HG03342 (cell line): ENCODE results near the gene RHBDF2.

Experiments used
- ATAC-seq: cut with Tn5 transposase; IDR thresholded peaks from one replicate; pipeline ENCODE4 v1.9.1; 2021; ENCODE audit warnings: mild to moderate bottlenecking, moderate library complexity; ENCODE audit not compliant: unreplicated experiment

The RHBDF2 gene

DNA sequence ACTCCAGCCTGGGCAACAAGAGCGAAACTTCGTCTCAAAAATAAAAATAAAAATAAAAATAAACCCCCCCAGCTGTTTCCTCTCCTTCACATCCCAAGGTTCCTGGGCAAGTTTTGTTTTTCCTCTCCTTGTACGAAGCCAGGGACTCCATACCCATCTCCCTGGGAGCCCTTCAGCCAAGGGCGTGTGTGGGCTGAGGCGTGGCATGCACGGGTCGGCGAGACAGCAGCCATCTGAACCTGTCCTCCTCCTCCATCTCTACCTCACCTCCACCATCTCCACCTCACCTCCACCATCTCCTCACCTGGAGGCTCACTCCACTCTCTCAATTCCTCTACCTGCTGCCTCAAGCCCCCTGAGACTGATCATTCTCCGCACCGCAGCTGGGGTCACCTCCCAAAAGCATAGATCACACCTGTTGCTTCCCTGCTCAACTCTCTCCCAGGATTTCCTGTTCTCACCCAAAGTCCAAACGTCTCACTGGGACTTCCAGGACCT, 16.9 kb downstream of the RHBDF2 start:
- ATAC-seq, result no peak

DNA sequence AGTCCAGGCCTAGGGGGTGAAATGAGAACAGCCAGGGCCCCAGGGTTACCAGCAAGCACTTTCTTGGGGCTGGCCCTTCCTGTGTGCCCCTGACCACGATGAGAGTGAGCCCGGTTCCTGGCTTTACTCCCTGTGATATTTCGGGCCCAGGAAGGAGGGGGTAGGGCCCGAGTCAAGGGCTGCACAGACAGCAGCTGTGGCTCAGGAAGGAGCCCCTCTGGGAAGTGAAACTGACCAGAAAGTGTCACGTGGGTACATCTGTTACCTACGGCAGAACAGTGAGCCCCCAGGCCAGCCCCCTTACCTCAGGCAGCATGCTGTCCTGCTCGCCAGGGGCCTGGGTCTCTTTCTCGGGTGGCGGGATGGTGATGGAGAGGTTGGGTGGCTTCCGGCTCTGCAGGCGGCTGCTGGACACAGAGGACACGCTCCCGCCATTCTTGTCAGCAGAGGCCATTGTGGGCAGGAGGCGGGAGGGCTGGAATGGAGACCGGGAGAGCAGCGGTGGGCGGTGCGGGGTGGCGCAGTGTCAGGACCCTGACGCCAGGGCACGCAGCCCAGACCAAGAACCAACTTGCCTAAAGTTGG, 20.1 kb downstream of the RHBDF2 start:
- ATAC-seq, result peak; percentile 61

DNA sequence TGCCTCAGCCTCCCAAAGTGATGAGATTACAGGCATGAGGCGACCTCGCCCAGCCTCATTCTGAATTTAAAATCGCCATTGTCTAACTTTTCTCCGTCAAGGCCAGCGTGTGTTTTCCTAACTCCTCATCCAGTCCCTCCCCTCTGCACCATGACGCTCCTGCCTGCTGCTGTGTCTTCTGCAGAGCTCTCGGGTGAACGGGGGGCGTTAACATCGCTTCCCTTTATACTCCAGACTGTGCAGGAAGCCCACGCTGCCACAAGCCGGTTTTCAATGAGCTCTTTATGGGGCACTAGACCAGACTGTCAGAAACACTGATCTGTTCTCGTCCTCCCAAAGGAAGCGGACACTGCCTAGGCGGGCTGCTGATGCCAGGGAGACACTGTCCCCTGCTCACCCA, 20.6 kb downstream of the RHBDF2 start:
- ATAC-seq, result peak; percentile 11

DNA sequence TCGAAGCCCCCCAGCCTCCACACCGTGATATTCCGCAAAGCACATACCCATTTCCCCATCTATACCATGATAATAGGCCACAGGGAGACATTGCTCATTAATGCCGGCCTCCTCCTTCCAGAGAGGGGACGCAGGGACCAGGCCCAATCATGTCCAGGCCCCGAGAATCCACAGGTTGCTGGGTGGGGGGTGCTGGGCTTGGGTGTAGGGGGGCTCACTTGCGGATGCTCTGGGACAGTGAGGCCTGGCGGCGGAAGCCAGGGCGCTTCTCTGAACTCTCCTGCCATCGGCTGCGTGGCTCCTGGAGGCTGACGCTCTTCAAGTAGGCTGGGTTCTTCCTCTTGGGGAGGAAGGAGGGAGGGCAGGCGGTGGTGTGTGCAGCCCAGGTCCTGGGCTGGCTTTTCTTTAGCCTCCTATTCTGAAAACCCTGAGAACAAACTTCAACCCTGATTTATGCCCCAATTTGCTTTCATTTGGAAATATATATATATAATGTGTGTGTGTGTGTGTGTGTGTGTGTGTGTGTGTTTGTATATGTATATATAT, 21.6 kb downstream of the RHBDF2 start:
- no peak for ATAC-seq

DNA sequence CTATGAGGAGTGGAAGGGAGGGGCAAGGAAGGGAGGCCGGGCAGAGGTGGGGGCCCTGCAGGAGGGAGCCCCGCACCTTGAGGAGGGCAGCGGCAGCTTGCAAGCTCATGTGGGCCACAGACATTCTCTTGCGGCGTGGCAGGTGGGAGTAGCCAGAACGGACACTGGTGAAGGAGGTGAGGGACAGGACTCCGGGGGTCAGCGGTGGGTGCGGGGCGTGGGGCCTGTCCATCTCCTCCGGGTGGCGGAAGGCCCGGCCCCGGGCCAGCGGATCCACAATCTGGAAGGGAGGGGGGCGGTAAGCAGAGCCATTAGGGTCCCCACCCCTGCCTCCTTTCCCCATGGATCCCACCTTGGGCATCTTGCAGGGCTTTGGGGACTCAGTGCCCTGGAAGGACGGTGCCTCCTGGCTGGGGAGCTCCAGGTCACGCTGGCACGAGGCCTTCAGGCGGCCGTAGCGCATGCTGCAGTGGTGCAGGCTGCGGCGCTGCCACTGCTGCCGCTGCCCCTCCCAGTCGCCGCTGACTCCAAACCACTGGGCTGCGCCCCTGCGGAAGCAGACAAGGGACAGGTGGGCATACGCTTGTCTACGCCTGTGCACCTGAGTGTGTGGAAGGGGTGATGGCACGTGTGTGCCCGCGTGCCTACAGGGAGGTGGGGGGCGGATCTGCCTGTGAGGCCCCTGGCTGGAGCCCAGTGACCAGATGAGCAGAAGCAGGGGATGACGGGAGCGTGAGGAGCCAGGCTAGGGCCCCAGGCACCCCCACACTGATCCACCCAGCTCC, 22.3 kb downstream of the RHBDF2 start:
- no peak for ATAC-seq

DNA sequence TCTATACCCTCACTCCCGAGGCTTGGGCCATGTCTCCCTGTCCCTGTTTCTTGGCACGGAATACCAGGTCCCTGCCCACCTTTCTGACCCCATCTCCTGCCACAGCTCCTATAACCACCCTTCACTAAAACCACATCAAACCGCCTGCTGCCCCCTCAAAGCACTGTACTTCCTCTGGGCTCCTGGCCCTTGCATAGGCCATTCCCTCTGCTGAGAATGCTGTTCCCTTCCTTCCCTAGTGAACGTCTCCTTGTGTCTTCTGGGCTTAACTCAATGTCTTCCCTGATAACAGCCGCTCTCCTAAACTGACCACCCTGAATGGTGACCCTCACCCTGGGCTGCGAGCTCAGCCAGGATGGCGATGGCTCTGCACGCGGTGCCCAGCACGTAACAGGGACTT, 23.1 kb downstream of the RHBDF2 start:
- no peak for ATAC-seq

DNA sequence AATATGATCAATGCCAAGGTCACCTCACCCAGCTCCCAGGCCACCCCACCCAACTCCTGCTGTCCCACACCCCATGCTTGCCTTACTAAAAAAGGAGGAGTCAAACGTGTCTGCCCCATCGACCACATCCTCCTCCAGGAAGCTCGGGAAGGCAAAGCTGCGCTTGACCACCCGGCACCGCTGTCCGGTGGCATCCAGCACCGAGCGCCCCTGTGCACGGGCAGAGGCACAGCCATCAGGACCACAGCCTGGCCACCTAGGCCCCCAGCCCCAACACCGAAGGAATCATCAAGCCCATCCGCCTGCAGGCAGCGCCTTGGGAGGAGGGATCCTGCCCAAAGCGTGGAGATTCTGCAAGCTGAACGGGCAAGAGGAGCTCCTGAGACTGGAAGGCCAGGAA, 23.6 kb downstream of the RHBDF2 start:
- no peak for ATAC-seq

DNA sequence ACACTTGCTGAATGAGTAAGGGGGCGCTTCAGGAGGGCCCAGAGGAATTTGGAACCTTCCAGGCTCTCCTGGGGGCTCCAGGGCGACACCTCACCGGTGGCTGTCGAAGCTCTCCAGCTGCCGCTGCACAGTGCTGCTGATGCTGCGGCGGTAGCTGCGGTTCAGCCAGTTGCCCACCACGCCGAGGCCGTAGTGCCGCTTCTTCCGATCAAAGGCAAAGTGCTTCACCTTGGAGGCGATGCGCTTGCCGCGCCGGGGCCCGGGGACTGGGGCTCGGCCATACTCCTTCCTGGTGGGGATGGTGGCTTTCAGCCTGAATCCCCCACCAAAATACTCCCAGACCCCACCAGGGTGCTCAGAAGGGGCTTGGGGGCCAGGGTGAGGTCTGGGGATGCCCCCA, 24.5 kb downstream of the RHBDF2 start:
- ATAC-seq, result no peak

DNA sequence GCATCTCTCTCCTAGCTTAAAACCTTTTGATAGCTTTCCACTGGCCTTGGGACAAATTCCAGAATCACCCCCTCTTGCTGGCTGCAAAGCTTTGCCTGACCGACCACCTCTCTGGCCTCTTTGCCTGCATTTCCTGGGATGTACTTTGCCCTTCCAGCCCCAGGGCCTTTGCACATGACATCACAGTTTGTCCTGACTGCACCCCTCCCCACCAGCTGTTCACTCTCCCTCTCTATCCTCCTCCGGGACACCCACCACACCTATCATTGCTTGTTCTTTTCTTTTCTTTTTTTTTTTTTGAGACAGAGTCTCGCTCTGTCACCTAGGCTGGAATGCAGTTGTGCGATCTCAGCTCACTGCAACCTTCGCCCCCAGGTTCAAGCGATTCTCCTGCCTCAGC, 25.9 kb downstream of the RHBDF2 start:
- no peak for ATAC-seq

DNA sequence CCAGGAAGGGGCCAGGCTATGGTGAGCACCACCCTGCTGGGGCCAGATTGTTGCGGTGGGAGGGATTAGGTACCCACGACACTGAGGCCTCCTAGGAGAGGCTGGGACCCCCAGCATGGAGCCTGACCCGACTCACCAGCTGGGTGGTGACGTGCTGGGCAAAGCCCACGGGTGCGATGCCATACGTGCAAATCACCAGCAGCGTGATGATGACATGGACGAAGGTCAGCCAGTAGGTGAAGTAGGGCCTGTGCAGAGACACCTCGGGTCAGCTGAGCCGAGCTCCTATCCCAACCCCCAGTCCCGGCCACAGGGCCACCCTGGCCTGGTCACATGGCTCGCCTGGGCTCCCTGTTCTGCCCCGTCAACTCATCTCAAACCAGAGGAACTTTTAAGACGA, 26.3 kb downstream of the RHBDF2 start:
- no peak for ATAC-seq

DNA sequence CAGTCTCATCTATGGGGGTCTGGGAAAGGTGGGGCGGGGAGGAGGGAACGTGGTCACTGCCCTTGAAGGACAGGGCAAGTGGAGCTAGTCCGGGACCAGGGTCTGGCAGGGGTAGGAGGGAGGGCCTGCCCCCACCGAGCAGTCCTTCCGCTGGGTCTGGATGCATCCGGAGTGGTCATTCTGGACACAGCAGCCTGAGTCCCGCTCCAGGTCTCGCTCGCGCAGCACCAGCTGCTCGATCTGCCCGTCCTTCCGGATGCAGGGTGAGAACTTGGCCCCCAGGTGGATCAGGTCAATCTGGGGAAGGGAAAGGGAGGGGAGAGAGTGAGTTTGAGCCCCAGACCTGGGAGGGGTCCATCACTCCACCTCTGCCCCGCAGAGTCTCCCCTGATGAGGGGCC, 27.0 kb downstream of the RHBDF2 start:
- no peak for ATAC-seq

DNA sequence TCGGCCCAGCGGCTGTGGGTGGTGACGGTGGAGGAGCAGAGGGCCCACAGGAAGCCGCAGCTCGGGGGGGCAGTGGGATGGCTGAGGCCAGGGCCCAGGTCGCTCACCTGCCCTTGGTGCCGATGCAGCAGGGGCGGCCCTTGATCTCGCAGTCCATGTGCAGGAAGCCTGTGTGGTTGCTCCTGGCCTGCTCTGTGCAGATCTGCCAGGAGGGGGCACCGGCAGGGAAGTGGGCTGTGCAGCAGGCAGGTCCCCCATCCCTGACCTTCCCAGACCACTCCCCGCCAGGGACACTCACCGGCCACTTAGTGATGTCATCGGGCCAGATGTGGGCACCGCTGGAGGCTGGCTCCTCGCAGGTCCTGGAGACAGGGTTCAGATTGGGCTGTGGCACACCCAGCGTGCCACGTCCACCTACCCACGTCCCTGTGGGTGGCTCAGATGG, 27.7 kb downstream of the RHBDF2 start:
- ATAC-seq, result no peak

DNA sequence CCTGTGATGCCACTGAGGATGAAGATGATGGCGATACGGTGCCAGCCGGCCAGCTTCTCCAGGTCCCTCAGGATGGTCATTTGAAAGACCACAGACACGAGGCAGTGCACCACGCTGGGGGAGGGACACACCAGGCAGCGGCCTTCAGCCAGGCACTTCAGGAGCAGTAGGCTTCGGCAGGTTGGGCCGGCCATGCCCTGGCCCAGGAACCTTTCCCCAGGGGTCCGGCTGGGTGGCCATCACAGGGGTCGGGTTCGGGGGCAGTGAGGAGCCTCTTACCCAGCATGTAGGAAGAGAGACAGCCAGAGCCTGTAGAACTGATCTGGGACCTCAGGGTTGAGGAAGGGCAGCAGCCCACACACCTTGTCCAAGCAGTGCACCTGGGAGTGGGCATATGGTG, 28.5 kb downstream of the RHBDF2 start:
- no peak for ATAC-seq

DNA sequence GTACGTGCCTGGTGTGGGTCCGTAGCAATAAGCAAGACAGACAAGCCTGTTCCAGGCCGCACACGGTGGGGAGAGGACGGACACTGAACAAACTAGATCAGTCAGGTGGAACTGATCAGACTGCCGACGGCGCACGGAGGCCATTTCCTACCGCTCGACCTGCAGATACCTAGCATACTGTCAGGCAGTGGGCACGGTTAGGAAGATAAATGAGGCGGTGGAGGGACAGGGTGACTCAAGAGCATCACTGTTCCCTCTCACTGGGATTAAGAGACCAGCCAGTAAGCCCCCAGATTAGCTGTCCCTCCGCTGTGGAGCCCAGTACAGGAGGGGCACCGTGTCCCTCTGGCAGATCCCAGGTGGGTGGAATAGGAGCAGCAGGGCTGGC, 29.0 kb downstream of the RHBDF2 start:
- ATAC-seq, result no peak

DNA sequence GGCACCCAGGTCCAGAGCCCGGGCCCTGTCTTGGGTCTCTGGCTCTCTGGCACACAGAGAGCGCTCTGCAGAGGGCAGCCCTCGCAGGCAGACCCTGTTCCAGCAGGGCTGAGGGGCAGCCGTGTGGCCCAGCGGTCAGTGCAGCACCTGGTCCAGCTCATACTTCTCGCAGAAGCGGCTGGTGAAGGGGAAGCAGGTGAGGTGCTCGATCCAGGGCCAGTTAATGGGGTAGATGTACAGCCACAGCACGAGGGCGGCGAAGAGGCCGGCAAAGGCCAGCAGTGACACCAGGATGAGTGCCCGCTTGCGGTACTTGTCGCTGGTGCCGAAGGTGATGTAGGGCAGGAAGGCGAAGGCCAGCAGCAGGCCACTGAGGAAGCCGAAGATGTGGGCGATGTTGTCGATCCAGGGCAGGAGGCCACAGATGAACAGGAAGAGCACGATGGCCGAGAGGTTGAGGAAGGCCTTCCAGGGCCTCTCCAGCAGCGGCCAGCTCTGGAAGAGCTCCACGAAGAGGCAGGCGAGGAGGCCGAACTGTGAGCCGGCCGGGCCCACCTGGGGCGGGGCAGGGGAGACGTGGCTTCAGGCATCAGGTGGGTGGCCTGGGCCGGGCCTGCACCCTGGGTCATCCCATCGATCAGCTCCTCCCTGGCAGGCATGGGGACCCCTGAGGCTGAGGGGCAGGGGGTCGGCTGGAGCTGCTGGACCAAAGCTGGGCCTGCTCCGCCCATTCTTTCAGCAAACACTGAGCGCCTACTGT, 29.5 kb downstream of the RHBDF2 start:
- no peak for ATAC-seq

DNA sequence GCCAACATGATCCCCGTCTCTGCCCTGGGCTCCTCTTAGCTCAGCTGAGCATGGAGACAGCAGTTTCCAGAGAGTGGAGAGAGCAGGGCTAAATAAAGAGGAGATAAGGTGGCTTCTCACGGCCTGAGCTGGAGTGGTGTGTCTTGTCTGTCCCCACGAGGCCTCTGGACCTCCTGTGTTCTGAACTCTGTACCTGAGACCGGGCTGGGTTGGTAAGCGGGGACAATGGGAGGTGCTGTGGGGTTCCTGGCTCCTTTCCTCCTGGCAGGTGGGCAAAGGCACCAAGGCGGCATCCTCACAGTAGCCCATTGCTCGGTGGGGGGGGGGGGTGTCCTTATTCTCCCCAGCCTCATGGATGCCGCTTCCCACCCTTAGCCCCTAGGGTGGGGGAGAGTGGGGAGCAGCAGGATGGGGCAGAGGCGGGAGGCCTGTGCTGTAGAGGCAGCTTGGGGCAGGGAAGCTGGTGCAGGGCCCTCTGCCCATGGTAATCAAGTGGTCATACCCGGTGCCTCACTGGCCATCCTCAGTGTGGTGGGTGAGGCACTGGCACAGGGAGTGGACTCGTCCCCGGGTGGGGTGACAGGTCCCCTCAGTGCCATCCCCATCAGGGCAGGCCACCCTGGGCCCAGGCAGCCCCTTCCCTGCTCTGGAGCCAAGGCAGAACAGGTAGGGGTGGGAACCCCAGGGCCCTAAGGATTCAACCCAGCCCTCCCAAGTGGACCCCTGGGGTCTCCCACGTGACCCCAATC, 31.1 kb downstream of the RHBDF2 start:
- no peak for ATAC-seq

DNA sequence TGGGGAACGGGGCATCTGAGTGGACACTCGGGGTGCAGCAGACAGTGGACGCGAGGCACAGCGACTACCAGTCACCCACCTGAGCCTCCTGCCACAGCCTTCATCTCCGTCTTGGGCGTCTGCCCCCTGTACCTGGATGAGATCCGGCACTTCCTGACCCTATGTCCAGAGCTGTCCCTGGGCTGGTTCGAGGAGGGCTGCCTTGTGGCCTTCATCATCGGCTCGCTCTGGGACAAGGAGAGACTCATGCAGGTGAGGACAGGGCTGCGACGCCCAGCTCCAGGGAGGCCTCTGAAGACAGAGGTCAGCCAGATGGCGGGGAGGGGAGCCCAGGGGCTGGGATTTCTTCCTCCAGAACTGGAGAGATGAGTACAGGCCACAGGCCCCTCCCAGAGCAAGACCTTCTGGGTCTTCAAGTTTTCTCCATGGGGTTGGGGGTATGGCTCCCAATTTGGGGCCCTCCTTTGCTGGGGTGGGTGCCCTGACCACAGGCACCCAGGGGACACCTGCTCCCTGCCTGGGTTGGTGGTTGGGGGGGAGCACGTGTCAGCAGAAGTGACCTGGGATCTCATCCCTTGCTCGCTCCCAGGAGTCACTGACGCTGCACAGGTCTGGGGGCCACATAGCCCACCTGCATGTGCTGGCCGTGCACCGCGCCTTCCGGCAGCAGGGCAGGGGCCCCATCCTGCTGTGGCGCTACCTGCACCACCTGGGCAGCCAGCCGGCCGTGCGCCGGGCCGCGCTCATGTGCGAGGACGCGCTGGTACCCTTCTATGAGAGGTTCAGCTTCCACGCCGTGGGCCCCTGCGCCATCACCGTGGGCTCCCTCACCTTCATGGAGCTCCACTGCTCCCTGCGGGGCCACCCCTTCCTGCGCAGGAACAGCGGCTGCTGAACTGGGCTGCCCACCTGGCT, 31.9 kb downstream of the RHBDF2 start:
- ATAC-seq, result no peak

DNA sequence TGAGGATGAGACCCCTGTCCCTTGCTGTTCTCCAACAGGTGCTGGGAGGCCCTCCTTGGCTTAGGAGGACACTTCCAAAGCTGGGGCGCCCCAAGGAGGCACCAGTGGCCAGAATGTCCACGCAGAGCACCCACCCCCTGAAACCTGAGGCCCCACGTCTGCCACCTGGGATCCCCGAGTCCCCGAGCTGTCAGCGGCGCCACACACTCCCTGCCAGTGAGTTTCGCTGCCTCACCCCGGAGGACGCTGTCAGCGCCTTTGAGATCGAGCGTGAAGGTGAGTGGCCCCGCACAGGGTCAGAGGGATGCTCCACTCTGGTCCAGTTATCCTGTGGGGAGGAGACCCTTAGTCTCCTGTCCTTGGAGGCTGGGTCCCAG, 32.6 kb downstream of the RHBDF2 start:
- ATAC-seq, result no peak

DNA sequence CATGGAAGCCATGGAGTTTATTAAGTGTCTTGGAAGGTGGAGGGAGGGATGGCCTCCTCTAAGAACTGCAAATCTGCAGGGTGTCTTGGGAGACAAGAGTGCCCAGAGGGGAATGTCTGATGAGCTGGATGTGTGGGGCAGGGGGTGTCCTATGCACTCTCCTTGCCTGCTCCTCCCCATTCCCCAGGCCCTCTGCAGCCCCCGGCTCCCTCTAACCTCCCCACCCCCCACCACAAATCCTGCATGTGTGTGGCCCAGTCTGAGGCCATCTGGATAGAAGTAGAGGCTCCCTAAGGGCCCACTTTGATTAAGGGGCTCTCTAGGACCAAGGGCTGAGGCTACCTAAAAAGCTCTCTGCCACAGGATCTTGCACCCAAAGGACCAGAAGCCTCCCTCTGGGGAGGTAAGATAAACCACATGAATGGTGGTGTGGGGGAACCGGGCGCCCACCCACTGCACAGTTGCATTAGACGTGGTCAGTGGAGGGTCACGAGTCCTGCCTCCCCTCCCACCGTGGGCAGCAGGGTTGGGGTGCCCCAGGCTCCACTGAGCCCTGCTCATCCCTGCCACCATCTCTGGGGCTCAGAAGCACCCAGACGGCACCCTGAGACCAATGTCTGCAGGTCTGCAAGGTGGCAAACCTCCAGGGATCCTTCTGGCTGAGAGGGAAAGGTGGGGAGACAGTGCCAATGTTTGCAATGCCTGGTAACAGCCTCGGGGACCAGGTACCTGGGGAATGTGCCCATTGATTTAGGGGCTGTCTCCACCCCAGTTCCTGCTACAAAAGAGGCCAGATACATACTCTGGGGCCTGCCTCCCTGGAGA, 33.2 kb downstream of the RHBDF2 start:
- no peak for ATAC-seq
